H1 (cell line): ENCODE measurements around the gene MYOZ2. TPM values are rescaled to one million over a fixed set of nuclear protein-coding genes. Genes with fewer than 3 reads are reported as not detected.

Experiments used
- CHD7 ChIP-seq: fragments of 300-600 bp; sonication (generic); IDR thresholded peaks from 2 replicates; pipeline ENCODE4 v1.7.1; 2012; ENCODE audit warnings: low read length, moderate library complexity, mild to moderate bottlenecking, inconsistent platforms; ENCODE audit not compliant: insufficient replicate concordance
- KDM1A ChIP-seq: fragments of 200-600, 300-600 bp; sonication (generic); IDR thresholded peaks from 2 replicates; pipeline ENCODE4 v1.7.1; 2016; ENCODE audit warnings: mild to moderate bottlenecking, low read length, borderline replicate concordance
- MAFK ChIP-seq: IDR thresholded peaks from 2 replicates; pipeline ENCODE4 v1.6.1; 2012; ENCODE audit warnings: low read depth, mild to moderate bottlenecking, improper control_type of control experiment, low read length
- SUZ12 ChIP-seq: fragments of 200-600 bp; sonication (generic); IDR thresholded peaks from 2 replicates; pipeline ENCODE4 v1.6.1; 2012; ENCODE audit warnings: mild to moderate bottlenecking, inconsistent platforms, low read length, moderate library complexity, mixed read lengths
- YY1 ChIP-seq: IDR thresholded peaks from 2 replicates; pipeline ENCODE4 v1.6.1; 2011; ENCODE audit warnings: low read depth, mild to moderate bottlenecking, low read length
- polyA plus RNA-seq, 7 experiments: library from polyadenylated mRNA; depleted of rRNA in 3 of 7; stranded (reverse) in 5 of 7; unstranded in 2 of 7; fragments of >200 nt in 5 of 7; fragments of 200-250 nt in 2 of 7; gene quantifications; 1 replicate in 5 of 7; 2 replicates in 1 of 7; 4 replicates in 1 of 7; pipeline versions ENCODE4 v1.2.1 to v1.2.3, GENCODE V29; 2011 to 2013; ENCODE audit warnings: missing spikeins in 2 of 7, mixed read lengths in 2 of 7
- total RNA-seq: library from RNA; stranded (reverse); fragmentation: NEBNext Ultra II Directional; extraction: Animal tissue kit (Norgen Biotek cat#: 25700); gene quantifications from 2 replicates; pipeline ENCODE4 v1.2.1, GENCODE V29; 2021

Gene MYOZ2
- total and polyA plus RNA-seq, 2 of the 8 experiments (the other 6 are each of a cell fraction or from before 2014, with no cell fraction given), result not detected

DNA sequence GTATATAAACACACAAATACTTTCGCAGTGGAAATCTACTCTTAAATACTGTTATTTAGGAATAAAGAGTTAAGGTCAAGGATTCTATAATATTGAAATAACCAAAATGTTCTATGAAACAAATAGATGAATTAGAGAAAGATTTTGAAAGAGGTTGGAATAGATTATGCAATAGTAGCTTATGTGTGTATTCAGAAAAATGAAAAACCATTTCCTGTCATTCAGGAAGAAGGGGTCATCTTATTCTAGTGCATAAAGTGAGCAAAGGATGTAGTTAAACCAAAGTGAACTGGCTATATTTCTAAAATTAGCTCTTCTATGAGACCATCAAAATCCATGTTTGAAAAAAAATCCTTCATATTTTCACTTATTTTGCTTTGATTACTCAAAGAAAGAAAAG is 30.0 kb upstream of the MYOZ2 start (continued):
- TF ChIP-seq SUZ12 (no peak), MAFK (no peak), YY1 (no peak), KDM1A (no peak), CHD7 (no peak)
- TF ChIP-seq, all 59 proteins: peak for 0
